Right forelimb (tissue), 1 donor: ENCODE data around the gene MCTP1.

Source experiments
- DNase-seq: peaks from one replicate; pipeline ENCODE4 v3.0.0-alpha.2; 2018

The MCTP1 gene

GRCh38 chr5:94690778-94691177 is 594.1 kb downstream of the MCTP1 start:
- no peak for DNase-seq

DNA sequence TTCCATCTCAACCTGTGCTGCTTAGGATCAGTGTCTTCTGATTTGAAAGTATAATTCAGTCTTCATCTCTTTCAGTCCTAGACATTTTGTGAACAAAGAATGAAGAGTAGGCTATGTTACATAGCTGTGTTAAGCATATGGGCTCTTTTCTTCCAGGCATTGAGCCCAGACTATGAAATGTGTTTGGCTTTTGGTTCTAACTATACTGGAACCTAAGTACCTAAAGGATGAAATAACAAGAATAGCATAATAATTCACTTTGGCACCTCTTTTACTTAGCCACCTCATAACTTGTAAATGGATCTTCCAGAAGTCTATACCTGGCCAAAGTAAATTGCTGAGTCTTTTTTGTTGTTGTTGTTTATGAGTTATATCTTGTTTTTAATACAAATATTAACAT is 595.0 kb downstream of the MCTP1 start:
- DNase-seq, result no peak

- no peak for DNase-seq
Observed at GRCh38 chr5:94682814-94683520, 601.9 kb downstream of the MCTP1 start.

DNA sequence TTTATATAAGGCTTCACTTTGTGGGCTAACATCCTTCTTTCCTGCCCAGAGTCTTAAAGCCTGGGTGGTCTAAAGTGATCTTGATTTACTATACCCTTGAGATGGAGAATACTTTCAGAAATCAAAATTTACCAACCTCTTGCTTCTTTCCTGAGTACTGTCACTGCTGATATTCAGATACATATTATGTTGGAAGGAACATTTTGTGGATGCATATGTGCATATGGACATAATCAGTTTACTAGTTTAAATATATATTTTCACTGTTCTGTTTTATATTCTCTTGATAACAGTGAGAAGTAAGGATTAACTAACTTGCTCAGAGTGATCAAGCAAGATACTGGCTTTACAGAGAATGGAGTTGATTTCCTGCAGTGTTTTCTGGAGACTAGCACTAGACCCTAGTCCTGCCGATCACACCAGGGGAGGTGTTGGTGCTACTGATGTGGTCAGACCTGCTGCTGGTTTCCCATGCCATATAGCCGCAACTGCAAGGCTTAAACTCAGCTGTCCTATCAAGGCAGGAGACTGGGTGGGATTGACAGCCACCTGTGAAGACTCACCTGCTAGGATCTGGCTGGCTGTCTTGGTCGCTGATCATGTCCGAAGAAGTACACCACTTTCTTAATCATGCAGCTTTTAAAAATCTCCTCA is 608.8 kb downstream of the MCTP1 start:
- no peak for DNase-seq

GRCh38 chr5:94674490-94675382 is 610.2 kb downstream of the MCTP1 start:
- DNase-seq, result no peak

- no peak for DNase-seq
Observed at GRCh38 chr5:94672746-94673145, 612.1 kb downstream of the MCTP1 start.

GRCh38 chr5:94670726-94671125 is 614.2 kb downstream of the MCTP1 start:
- DNase-seq, result no peak

DNA sequence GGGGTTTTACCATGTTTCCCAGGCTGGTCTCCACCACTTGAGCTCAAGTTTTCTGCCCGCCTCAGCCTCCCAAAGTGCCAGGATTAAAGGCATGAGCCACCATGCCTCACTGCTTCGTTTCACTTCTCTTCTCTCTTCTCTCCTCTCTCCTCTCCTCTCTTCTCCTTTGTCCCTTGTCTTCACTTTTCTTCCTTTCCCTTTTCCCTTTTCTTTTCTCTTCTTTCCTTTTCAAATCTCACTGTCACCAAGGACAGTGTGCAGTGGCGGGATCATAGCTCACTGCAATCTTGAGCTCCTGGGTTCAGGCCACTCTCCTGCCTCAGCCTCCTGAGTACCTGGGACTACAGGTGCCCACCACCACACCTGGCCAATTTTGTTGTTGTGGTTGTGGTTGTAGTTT is 617.0 kb downstream of the MCTP1 start:
- DNase-seq, result no peak

GRCh38 chr5:94661086-94661485 is 623.8 kb downstream of the MCTP1 start:
- DNase-seq, result no peak

- no peak for DNase-seq
Observed at GRCh38 chr5:94660506-94660905, 624.4 kb downstream of the MCTP1 start.

DNA sequence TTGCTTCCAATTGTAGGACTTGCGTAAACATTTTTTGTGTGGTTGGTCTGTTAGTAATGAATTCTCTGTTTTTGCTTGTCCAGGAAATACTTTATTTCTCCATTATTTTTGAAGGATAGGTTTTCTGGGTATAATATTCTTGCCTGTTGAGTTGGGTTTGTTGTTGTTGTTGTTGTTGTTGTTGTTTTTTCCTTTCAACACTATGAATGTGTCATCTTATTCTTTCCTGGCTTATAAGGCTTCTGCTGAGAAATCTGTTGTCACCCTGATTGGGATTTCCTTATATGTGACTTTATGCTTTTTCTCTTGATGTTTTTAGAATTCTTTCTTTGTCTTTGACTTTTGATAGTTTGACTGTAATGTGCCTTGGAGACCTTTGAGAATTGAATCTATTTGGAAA is 626.6 kb downstream of the MCTP1 start:
- DNase-seq, result no peak
